Lower leg skin (tissue), 4 donors: Measurements from ENCODE around the gene PRLR. TPM values are rescaled to one million over a fixed set of nuclear protein-coding genes. Genes with fewer than 3 reads are reported as not detected.

Source experiments
- DNase-seq, 2 donors: peaks; one replicate each; pipeline ENCODE4 v3.0.0-alpha.2; 2019; ENCODE audit warnings: low spot score in 2 of 2
- H3K4me3 ChIP-seq: fragments of 200-600 bp; sonication (generic); 2 replicates; pipeline ENCODE4 v1.5.1; 2017; ENCODE audit warnings: mild to moderate bottlenecking, low read depth; ENCODE audit not compliant: poor library complexity, severe bottlenecking
- POLR2A ChIP-seq, 2 donors: fragments of 450-650 bp; IDR thresholded peaks; one replicate each; pipeline ENCODE4 v1.6.1; 2016 to 2017; ENCODE audit warnings: antibody characterized with exemption in 2 of 2, mild to moderate bottlenecking in 1 of 2, moderate library complexity in 1 of 2
- WGBS, 2 donors: methylation state at CpG; one replicate each; pipeline ENCODE4 v1.1.5; 2018; 5-methylcytosine and 5-hydroxymethylcytosine counted together
- intact Hi-C: fragments of 100-400 bp; cut with DNase I; formaldehyde crosslinking; loops from one replicate; pipeline ENCODE4 v1.15.0; 2023; ENCODE audit warnings: low total_unique reads
- total RNA-seq, 4 donors: library from RNA; depleted of rRNA; stranded (reverse); fragments of >200 nt; gene quantifications; one replicate each; pipeline ENCODE4 v1.1.0, GENCODE V29; 2016
- TF ChIP-seq, protein P1 (sequence below), 3 donors: fragments of 450-650 bp; IDR thresholded peaks; one replicate each; pipeline ENCODE4 v1.5.1; 2016; ENCODE audit warnings: antibody characterized with exemption in 3 of 3, mild to moderate bottlenecking in 3 of 3, moderate library complexity in 2 of 3

PRLR gene
- total RNA-seq, 4 donors from 2014 or later = 6.1 to 11.4 (median 8.1) TPM

DNA sequence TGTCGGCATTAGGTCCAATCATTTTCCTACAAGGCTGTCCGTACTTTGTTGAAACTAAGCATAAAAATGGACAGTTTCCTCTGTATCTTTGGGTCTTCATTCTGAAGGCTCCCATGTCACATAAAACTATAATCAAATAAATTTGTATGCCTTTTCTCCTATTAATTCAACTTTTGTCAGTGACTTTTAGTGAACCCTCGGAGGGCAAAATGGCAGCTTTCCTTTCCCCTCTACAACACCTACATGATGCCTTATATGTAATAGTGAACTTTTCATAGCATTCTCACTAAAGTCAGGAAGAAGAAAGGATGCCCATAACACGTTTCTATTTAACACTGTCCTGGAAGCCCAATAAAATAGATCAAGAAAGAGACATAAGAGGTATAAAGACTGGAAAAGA lies 177.4 kb downstream of the PRLR start:
- 83 to 87% methylated on average over 4 of the region's 4 CpGs for WGBS, 2 donors
- no peak for DNase-seq
- TF ChIP-seq, protein P1, sequence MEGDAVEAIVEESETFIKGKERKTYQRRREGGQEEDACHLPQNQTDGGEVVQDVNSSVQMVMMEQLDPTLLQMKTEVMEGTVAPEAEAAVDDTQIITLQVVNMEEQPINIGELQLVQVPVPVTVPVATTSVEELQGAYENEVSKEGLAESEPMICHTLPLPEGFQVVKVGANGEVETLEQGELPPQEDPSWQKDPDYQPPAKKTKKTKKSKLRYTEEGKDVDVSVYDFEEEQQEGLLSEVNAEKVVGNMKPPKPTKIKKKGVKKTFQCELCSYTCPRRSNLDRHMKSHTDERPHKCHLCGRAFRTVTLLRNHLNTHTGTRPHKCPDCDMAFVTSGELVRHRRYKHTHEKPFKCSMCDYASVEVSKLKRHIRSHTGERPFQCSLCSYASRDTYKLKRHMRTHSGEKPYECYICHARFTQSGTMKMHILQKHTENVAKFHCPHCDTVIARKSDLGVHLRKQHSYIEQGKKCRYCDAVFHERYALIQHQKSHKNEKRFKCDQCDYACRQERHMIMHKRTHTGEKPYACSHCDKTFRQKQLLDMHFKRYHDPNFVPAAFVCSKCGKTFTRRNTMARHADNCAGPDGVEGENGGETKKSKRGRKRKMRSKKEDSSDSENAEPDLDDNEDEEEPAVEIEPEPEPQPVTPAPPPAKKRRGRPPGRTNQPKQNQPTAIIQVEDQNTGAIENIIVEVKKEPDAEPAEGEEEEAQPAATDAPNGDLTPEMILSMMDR (IDR thresholded peaks at IDR 0.05) = no peak
- TF ChIP-seq POLR2A (IDR thresholded peaks at IDR 0.05) = no peak
- intact Hi-C loops = no loop called here
- no peak overlapping the region for H3K4me3 ChIP-seq

DNA sequence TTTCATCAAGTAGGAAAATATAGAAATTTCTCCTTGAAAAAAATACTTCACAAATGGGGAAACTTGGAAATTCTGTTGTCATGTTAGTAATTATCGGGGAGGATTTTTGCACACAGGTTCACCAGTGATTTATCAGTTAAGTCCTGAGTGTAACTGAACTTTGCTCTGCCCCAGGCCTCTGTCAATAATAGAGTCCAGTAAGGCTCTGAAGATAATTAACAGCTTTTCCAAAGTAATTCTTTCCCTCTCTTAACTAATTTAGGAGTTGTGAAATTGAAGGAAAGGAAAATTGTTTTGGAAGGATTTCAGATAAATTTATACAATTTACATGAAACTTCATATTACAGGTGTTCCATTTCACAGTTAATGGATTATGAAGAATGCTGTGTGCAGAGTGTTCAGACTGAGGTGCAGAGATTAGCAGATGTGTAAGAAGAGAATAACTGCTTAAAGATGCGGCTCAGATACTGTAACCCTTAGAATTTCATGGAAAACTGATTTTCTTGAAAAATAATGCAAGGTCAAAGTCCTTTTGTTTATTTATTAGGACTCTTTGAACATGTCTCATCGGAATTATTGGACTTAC lies 179.7 kb downstream of the PRLR start:
- 80 to 84% methylated on average over 3 of the region's 3 CpGs for WGBS, 2 donors

GRCh38 chr5:35048910-35049309 lies 181.4 kb downstream of the PRLR start:
- 69 to 94% methylated on average over 1 of the region's 1 CpG for WGBS, 2 donors
- TF ChIP-seq, protein P1 (IDR thresholded peaks at IDR 0.05) = no peak
- no peak for TF ChIP-seq POLR2A (IDR thresholded peaks at IDR 0.05)
- intact Hi-C loops = no loop called here
- H3K4me3 ChIP-seq = no peak overlapping the region
- DNase-seq = no peak

More for the DNA sequence above, 179.7 kb downstream of the PRLR start:
- no peak for DNase-seq
- intact Hi-C loops = no loop called here
- TF ChIP-seq POLR2A (IDR thresholded peaks at IDR 0.05) = no peak
- TF ChIP-seq, protein P1 (IDR thresholded peaks at IDR 0.05) = no peak
- H3K4me3 ChIP-seq = no peak overlapping the region

DNA sequence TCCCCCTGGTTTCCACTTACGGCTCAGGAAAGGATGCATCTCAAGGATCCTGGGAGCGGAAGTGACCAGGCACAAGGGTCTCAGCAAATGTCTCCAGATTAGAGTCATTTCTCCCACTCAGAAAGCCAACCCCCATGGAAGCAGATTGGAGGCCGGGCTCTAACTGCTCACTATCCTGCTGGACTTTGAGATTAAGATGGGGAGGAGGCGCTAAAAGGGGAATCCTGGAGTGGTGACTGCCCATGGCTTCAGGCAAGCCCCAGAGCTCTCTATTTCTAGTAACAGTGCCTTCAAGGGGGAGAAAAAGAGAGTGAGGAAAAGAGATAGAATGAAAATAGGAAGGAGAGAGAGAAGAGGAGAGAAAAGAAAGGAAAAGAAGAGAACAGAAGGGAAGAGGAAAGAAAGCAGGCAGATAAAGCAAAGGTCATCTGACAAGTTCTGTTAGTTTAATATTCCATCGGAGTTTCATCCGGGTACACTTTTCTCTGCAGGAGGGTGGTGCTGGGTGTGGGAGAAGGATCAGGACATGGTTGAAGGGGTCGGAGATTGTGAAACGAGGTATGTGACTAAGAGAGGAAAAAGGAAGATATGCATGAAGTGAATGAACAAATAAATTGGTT lies 182.4 kb downstream of the PRLR start, which contains the start of gene AGXT2:
Gene AGXT2 (minus strand): TSS at position 165 of the 620 bp plus-strand sequence. CDS start 57 bp downstream, at position 108.
- no peak for DNase-seq
- TF ChIP-seq POLR2A (IDR thresholded peaks at IDR 0.05) = no peak
- TF ChIP-seq, protein P1 (IDR thresholded peaks at IDR 0.05) = no peak
- H3K4me3 ChIP-seq = no peak within 1 kb of the TSS
- intact Hi-C loops = no loop called here
- 88 to 89% methylated on average over 8 of the region's 8 CpGs for WGBS, 2 donors

GRCh38 chr5:35046774-35047173 lies 183.5 kb downstream of the PRLR start:
- intact Hi-C loops = no loop called here
- TF ChIP-seq, protein P1 (IDR thresholded peaks at IDR 0.05) = no peak
- no peak for TF ChIP-seq POLR2A (IDR thresholded peaks at IDR 0.05)
- 87 to 93% methylated on average over 4 of the region's 4 CpGs for WGBS, 2 donors

More at GRCh38 chr5:35046774-35047173, 183.5 kb downstream of the PRLR start:
- H3K4me3 ChIP-seq = no peak overlapping the region
- DNase-seq = no peak
